ENCODE results near the gene GPX3.

DNA sequence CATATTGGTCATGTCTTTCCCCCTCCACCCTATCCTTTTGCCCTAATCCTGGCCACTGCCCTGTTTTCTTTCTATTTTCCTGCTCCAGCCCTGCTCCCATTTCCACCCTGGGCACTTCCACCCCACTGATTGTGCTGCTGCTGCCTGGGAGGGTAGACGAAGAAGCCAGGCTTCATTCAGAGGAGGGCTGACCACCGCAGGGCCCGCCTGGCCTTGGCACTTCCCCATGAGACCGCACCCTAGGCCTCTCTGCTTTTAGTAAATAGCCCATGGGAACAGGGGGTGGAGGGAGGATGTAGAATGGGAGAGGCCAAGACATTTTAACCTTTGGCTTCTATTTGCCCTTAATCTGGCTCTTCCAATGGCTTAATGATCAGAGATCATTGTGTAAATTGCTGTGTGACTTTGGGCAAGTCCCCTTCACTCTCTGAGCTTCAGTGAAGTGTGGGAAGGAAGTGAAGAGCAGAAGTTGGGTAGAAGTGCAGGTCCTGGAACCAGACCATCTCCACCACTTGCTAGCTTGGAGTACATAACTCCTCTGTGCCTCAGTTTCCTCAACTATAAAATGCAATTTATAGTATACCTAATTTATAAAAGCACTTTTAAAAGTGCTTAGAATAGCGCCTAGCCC, 13.6 kb upstream of the GPX3 start:
- TF ChIP-seq NFRKB (IDR thresholded peaks at IDR 0.05; ENCODE audit: low read depth) (no peak), XRCC5 (IDR thresholded peaks at IDR 0.05; ENCODE audit: low read depth, low read length) (no peak), SMAD4 (CRISPR knock-in tag; conservative IDR thresholded peaks at IDR 0.05) (no peak), MEIS2 (IDR thresholded peaks at IDR 0.05; ENCODE audit: partially characterized antibody) (no peak), CTCF (IDR thresholded peaks at IDR 0.05 in 2 of 3, conservative IDR thresholded peaks at IDR 0.05 in 1 of 3; ENCODE audit: insufficient read depth in 2 of 3, low read depth in 1 of 3, low read length in 3 of 3) (no peak)

All from K562 (cell line).